HepG2 (cell line): ENCODE data around the gene HYAL2. TPM values are rescaled to one million over a fixed set of nuclear protein-coding genes. Genes with fewer than 3 reads are reported as not detected.

ENCODE experiments used
- ADNP ChIP-seq: sonication (generic); formaldehyde crosslinking; IDR thresholded peaks from 2 replicates; pipeline ENCODE4 v1.4.0; 2020; ENCODE audit warnings: missing genetic modification reagents
- AHR ChIP-seq: IDR thresholded peaks from 2 replicates; pipeline ENCODE4 v1.6.1; 2018; ENCODE audit warnings: missing genetic modification reagents, missing compliant biosample characterization
- BORCS8-MEF2B ChIP-seq: sonication (generic); formaldehyde crosslinking; IDR thresholded peaks from 2 replicates; pipeline ENCODE4 v1.8.0; 2022; ENCODE audit warnings: mild to moderate bottlenecking, missing genetic modification reagents
- CREM ChIP-seq, 2 experiments: sonication (generic) in 1 of 2; formaldehyde crosslinking in 1 of 2; IDR thresholded peaks; 2 replicates each; pipeline versions ENCODE4 v1.4.0 to v1.6.1; 2016 to 2020; ENCODE audit warnings: antibody characterized with exemption in 1 of 2, mild to moderate bottlenecking in 1 of 2, missing genetic modification reagents in 1 of 2
- GTF3A ChIP-seq: sonication (generic); formaldehyde crosslinking; conservative IDR thresholded peaks from 2 replicates; pipeline ENCODE4 v1.4.0; 2020; ENCODE audit warnings: mild to moderate bottlenecking, missing genetic modification reagents
- HNRNPK ChIP-seq: fragments of 200-400 bp; formaldehyde crosslinking; IDR thresholded peaks from 2 replicates; pipeline ENCODE4 v1.6.1; 2018; ENCODE audit warnings: low read length, low read depth, moderate library complexity, mild to moderate bottlenecking; ENCODE audit not compliant: poor library complexity, severe bottlenecking
- HNRNPL ChIP-seq: fragments of 200-400 bp; formaldehyde crosslinking; IDR thresholded peaks from 2 replicates; pipeline ENCODE4 v1.6.1; 2017; ENCODE audit warnings: mild to moderate bottlenecking, low read depth, low read length
- KDM5A ChIP-seq: fragments of 200-600 bp; sonication (generic); IDR thresholded peaks from 2 replicates; pipeline ENCODE4 v1.7.0; 2018; ENCODE audit warnings: antibody characterized with exemption, mild to moderate bottlenecking, low read length, borderline replicate concordance
- KLF11 ChIP-seq: IDR thresholded peaks from 2 replicates; pipeline ENCODE4 v1.6.1; 2016; ENCODE audit warnings: missing compliant biosample characterization
- MTF2 ChIP-seq: sonication (generic); formaldehyde crosslinking; IDR thresholded peaks from 2 replicates; pipeline ENCODE4 v1.5.0; 2020; ENCODE audit warnings: missing genetic modification reagents, borderline replicate concordance
- MYC ChIP-seq: sonication (generic); formaldehyde crosslinking; IDR thresholded peaks from 2 replicates; pipeline ENCODE4 v1.9.0; 2021; ENCODE audit warnings: missing genetic modification reagents, borderline replicate concordance
- REXO4 ChIP-seq: sonication (generic); formaldehyde crosslinking; IDR thresholded peaks from 2 replicates; pipeline ENCODE4 v1.8.0; 2022; ENCODE audit warnings: missing genetic modification reagents, mild to moderate bottlenecking, borderline replicate concordance
- TBP ChIP-seq: sonication (generic); formaldehyde crosslinking; IDR thresholded peaks from 2 replicates; pipeline ENCODE4 v1.5.0; 2020; ENCODE audit warnings: missing genetic modification reagents
- TOE1 ChIP-seq: sonication (generic); formaldehyde crosslinking; IDR thresholded peaks from 2 replicates; pipeline ENCODE4 v1.4.0; 2020; ENCODE audit warnings: mild to moderate bottlenecking, missing genetic modification reagents
- WIZ ChIP-seq: sonication (generic); formaldehyde crosslinking; IDR thresholded peaks from 2 replicates; pipeline ENCODE4 v1.5.1; 2020; ENCODE audit warnings: mild to moderate bottlenecking, missing genetic modification reagents
- ZFAT ChIP-seq: sonication (generic); formaldehyde crosslinking; conservative IDR thresholded peaks from 2 replicates; pipeline ENCODE4 v1.8.1; 2023; ENCODE audit warnings: missing genetic modification reagents, inconsistent platforms
- ZNF124 ChIP-seq: sonication (generic); formaldehyde crosslinking; IDR thresholded peaks from 2 replicates; pipeline ENCODE4 v1.4.0; 2020; ENCODE audit warnings: missing genetic modification reagents
- ZNF878 ChIP-seq: sonication (generic); formaldehyde crosslinking; IDR thresholded peaks from 2 replicates; pipeline ENCODE4 v1.8.1; 2023; ENCODE audit warnings: mild to moderate bottlenecking, missing genetic modification reagents, moderate library complexity
- polyA plus RNA-seq, 8 experiments: library from polyadenylated mRNA; depleted of rRNA in 3 of 8; stranded (reverse) in 7 of 8; unstranded in 1 of 8; fragments of >200 nt; fragmentation: Illumina TruSeq in 4 of 8; extraction: Trizol in 4 of 8; gene quantifications; 2 replicates each; pipeline versions ENCODE4 v1.2.1 to v1.2.3, GENCODE V29; 2011 to 2016; ENCODE audit warnings: low read depth in 4 of 8, missing spikeins in 1 of 8, mixed read lengths in 1 of 8; ENCODE audit not compliant: insufficient read depth in 1 of 8
- total RNA-seq, 5 experiments: library from RNA; depleted of rRNA; stranded (reverse); fragments of >200 nt; fragmentation: Illumina TruSeq; extraction: Trizol; gene quantifications; 2 replicates each; pipeline ENCODE4 v1.2.3, GENCODE V29; 2016; ENCODE audit warnings: low read depth in 1 of 5
- TF ChIP-seq, protein P1 (sequence below): sonication (generic); formaldehyde crosslinking; conservative IDR thresholded peaks from 2 replicates; pipeline ENCODE4 v1.4.0; 2020; ENCODE audit warnings: mild to moderate bottlenecking, missing genetic modification reagents, moderate library complexity
- TF ChIP-seq, protein P2 (sequence below): sonication (generic); formaldehyde crosslinking; IDR thresholded peaks from 2 replicates; pipeline ENCODE4 v1.5.0; 2020; ENCODE audit warnings: missing genetic modification reagents
- TF ChIP-seq, protein P3 (sequence below): sonication (generic); formaldehyde crosslinking; IDR thresholded peaks from 2 replicates; pipeline ENCODE4 v1.5.0; 2020; ENCODE audit warnings: missing genetic modification reagents
- TF ChIP-seq, protein P4 (sequence below): conservative IDR thresholded peaks from 2 replicates; pipeline ENCODE4 v1.6.1; 2018; ENCODE audit warnings: missing genetic modification reagents

Gene HYAL2
- total and polyA plus RNA-seq, 2 of the 13 experiments (the other 11 are each of a cell fraction or from before 2014, with no cell fraction given), result 76.2 to 102 TPM

DNA sequence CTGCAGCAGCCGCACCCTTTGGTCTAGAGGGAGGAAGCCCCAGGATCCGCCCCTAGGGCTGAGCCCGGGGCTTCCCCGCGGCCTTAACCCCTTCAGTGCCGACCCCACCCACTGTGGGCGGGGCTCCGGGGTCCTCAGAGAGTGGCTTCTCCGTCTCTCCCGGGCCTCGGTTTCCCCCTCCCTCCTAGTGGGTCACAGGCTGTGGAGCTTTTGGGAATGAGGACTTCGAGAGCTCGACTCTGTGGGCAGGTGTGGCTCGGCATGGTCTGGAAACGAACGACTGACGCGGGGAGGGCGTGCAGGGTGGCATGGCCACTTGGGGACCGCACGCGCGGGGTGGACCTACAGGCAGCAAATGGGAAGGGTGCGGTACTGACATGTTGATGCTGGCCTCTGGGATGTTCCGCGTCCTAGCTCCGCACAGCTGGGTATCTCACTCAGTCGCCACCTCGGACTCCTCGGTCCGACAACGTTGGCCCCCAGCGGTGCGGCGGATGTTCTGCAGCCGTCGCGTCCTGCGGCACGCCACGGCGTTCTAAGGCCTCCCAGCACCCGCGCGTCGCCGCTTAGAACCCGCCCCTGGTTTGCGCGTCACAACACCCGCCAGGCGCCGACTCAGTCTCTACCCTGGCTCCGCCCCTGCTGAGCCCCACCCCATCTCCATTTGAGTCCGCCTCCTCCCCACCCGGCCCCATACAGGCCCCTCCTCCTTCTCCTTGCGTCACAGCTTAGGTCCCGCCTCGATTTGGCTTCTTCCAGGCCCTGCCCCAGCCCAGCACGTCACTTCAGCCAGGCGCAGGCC, 23.5 kb downstream of the HYAL2 start, which contains the start of the genes HYAL3 and NAA80 (continued):
- TF ChIP-seq, protein P1, sequence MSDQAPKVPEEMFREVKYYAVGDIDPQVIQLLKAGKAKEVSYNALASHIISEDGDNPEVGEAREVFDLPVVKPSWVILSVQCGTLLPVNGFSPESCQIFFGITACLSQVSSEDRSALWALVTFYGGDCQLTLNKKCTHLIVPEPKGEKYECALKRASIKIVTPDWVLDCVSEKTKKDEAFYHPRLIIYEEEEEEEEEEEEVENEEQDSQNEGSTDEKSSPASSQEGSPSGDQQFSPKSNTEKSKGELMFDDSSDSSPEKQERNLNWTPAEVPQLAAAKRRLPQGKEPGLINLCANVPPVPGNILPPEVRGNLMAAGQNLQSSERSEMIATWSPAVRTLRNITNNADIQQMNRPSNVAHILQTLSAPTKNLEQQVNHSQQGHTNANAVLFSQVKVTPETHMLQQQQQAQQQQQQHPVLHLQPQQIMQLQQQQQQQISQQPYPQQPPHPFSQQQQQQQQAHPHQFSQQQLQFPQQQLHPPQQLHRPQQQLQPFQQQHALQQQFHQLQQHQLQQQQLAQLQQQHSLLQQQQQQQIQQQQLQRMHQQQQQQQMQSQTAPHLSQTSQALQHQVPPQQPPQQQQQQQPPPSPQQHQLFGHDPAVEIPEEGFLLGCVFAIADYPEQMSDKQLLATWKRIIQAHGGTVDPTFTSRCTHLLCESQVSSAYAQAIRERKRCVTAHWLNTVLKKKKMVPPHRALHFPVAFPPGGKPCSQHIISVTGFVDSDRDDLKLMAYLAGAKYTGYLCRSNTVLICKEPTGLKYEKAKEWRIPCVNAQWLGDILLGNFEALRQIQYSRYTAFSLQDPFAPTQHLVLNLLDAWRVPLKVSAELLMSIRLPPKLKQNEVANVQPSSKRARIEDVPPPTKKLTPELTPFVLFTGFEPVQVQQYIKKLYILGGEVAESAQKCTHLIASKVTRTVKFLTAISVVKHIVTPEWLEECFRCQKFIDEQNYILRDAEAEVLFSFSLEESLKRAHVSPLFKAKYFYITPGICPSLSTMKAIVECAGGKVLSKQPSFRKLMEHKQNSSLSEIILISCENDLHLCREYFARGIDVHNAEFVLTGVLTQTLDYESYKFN (CRISPR knock-in tag), result no peak; the same call in 1 of the 2 replicates
- no peak for TF ChIP-seq ZNF124 (CRISPR knock-in tag)
- no peak for TF ChIP-seq ADNP
- no peak for TF ChIP-seq ZFAT
- TF ChIP-seq HNRNPK, result peak; percentile 82
- TF ChIP-seq GTF3A (CRISPR knock-in tag), result no peak
- TF ChIP-seq, protein P2, sequence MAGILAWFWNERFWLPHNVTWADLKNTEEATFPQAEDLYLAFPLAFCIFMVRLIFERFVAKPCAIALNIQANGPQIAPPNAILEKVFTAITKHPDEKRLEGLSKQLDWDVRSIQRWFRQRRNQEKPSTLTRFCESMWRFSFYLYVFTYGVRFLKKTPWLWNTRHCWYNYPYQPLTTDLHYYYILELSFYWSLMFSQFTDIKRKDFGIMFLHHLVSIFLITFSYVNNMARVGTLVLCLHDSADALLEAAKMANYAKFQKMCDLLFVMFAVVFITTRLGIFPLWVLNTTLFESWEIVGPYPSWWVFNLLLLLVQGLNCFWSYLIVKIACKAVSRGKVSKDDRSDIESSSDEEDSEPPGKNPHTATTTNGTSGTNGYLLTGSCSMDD (CRISPR knock-in tag), result no peak
- no peak; the same call in 1 of the 2 replicates for TF ChIP-seq TOE1
- TF ChIP-seq HNRNPL, result peak; percentile 42; the same call in 1 of the 2 replicates
- 0 out of 2 replicates have a peak, but pooled peaks have one; percentile 56 for TF ChIP-seq AHR
- no peak for TF ChIP-seq WIZ (CRISPR knock-in tag)
- no peak for TF ChIP-seq KLF11 (CRISPR knock-in tag)
- TF ChIP-seq REXO4 (CRISPR knock-in tag), result peak; percentile 28; the same call in 1 of the 2 replicates
- TF ChIP-seq KDM5A, result peak; percentile 61; the same call in 1 of the 2 replicates
- TF ChIP-seq, protein P3, sequence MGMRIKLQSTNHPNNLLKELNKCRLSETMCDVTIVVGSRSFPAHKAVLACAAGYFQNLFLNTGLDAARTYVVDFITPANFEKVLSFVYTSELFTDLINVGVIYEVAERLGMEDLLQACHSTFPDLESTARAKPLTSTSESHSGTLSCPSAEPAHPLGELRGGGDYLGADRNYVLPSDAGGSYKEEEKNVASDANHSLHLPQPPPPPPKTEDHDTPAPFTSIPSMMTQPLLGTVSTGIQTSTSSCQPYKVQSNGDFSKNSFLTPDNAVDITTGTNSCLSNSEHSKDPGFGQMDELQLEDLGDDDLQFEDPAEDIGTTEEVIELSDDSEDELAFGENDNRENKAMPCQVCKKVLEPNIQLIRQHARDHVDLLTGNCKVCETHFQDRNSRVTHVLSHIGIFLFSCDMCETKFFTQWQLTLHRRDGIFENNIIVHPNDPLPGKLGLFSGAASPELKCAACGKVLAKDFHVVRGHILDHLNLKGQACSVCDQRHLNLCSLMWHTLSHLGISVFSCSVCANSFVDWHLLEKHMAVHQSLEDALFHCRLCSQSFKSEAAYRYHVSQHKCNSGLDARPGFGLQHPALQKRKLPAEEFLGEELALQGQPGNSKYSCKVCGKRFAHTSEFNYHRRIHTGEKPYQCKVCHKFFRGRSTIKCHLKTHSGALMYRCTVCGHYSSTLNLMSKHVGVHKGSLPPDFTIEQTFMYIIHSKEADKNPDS, result peak; percentile 76; the same call in 1 of the 2 replicates
- no peak for TF ChIP-seq CREM (IDR thresholded peaks at IDR 0.05)
- TF ChIP-seq CREM (CRISPR knock-in tag; IDR thresholded peaks at IDR 0.05), result no peak
- TF ChIP-seq, protein P4, sequence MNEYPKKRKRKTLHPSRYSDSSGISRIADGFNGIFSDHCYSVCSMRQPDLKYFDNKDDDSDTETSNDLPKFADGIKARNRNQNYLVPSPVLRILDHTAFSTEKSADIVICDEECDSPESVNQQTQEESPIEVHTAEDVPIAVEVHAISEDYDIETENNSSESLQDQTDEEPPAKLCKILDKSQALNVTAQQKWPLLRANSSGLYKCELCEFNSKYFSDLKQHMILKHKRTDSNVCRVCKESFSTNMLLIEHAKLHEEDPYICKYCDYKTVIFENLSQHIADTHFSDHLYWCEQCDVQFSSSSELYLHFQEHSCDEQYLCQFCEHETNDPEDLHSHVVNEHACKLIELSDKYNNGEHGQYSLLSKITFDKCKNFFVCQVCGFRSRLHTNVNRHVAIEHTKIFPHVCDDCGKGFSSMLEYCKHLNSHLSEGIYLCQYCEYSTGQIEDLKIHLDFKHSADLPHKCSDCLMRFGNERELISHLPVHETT (CRISPR knock-in tag), result no peak; the same call in 1 of the 2 replicates
- TF ChIP-seq BORCS8-MEF2B (CRISPR knock-in tag), result no peak
- TF ChIP-seq MTF2 (CRISPR knock-in tag), result no peak
- TF ChIP-seq MYC, result peak; percentile 75
- TF ChIP-seq ZNF878 (CRISPR knock-in tag), result peak; percentile 81
- no peak for TF ChIP-seq TBP (CRISPR knock-in tag)
